Loucy (cell line): ENCODE data around the gene RETREG2.

Experiments
- EZH2phosphoT487 ChIP-seq: fragments of 200-600 bp; IDR thresholded peaks from 2 replicates; pipeline ENCODE4 v1.6.1; 2018; ENCODE audit warnings: antibody characterized with exemption, mild to moderate bottlenecking, moderate library complexity, borderline replicate concordance
- TF ChIP-seq, protein P1 (sequence below): fragments of 200-600 bp; sonication (generic); conservative IDR thresholded peaks from 2 replicates; pipeline ENCODE4 v1.5.1; 2014; ENCODE audit warnings: mild to moderate bottlenecking, antibody characterized with exemption, low read length

DNA sequence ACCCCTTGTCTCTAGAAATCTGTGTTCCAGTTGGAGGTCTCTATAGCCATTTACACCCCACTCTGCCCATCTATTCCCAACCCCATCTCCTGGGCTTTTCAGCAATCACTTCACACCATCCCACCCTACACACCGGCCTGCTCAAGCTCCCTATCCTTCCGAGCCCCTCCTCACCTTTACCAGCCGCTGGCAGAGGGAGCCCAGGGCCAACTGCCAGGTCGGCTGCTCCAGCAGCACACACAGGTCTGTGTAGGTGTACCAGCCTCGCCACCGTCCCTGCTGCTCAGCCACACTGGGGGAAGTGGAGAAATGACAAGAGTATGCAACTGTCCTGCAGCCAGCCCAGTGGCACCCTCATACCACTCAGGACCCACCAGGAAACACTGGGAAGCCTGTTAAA is 4.9 kb upstream of the RETREG2 start:
- TF ChIP-seq, protein P1, sequence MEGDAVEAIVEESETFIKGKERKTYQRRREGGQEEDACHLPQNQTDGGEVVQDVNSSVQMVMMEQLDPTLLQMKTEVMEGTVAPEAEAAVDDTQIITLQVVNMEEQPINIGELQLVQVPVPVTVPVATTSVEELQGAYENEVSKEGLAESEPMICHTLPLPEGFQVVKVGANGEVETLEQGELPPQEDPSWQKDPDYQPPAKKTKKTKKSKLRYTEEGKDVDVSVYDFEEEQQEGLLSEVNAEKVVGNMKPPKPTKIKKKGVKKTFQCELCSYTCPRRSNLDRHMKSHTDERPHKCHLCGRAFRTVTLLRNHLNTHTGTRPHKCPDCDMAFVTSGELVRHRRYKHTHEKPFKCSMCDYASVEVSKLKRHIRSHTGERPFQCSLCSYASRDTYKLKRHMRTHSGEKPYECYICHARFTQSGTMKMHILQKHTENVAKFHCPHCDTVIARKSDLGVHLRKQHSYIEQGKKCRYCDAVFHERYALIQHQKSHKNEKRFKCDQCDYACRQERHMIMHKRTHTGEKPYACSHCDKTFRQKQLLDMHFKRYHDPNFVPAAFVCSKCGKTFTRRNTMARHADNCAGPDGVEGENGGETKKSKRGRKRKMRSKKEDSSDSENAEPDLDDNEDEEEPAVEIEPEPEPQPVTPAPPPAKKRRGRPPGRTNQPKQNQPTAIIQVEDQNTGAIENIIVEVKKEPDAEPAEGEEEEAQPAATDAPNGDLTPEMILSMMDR, result no peak
- TF ChIP-seq EZH2phosphoT487, result no peak
